Fibroblast of mammary gland (primary cell): Measurements from ENCODE around the gene OLIG3.

Experiments
- DNase-seq: peaks from one replicate; pipeline ENCODE4 v3.0.0-alpha.2; 2010; ENCODE audit warnings: low read depth
- H3K4me3 ChIP-seq: 2 replicates; pipeline ENCODE4 v1.5.1; 2011; ENCODE audit warnings: low read depth, mild to moderate bottlenecking, low read length, moderate library complexity; ENCODE audit not compliant: control insufficient read depth
- TF ChIP-seq, protein P1 (sequence below): conservative IDR thresholded peaks from 2 replicates; pipeline ENCODE4 v1.5.1; 2011; ENCODE audit warnings: low read depth, low read length, inconsistent platforms; ENCODE audit not compliant: control insufficient read depth, insufficient read depth

Gene OLIG3

GRCh38 chr6:137471986-137472385 lies 22.2 kb downstream of the OLIG3 start:
- no peak overlapping the region for H3K4me3 ChIP-seq
- DNase-seq, result no peak
- TF ChIP-seq, protein P1, sequence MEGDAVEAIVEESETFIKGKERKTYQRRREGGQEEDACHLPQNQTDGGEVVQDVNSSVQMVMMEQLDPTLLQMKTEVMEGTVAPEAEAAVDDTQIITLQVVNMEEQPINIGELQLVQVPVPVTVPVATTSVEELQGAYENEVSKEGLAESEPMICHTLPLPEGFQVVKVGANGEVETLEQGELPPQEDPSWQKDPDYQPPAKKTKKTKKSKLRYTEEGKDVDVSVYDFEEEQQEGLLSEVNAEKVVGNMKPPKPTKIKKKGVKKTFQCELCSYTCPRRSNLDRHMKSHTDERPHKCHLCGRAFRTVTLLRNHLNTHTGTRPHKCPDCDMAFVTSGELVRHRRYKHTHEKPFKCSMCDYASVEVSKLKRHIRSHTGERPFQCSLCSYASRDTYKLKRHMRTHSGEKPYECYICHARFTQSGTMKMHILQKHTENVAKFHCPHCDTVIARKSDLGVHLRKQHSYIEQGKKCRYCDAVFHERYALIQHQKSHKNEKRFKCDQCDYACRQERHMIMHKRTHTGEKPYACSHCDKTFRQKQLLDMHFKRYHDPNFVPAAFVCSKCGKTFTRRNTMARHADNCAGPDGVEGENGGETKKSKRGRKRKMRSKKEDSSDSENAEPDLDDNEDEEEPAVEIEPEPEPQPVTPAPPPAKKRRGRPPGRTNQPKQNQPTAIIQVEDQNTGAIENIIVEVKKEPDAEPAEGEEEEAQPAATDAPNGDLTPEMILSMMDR, result no peak

DNA sequence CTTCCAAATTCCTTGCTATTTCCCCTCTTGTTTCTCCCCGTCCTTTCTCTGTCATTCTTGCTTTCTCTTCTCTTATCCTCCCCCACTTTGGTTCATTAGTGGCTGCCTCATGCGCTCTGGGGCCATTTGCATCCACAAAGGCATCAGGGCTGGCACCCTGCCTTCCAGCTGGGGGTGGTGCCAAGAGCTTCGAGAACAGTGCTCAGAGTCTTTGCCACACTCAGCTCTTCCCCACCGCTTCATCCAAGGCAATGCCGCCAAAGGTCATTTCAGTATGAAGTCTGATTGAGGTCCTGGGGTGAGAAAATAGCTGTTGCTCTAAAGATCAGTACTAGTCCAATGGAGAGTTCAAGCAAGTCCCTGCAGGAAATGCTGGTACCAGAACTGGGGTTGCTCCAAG lies 22.7 kb downstream of the OLIG3 start:
- no peak for DNase-seq
- TF ChIP-seq, protein P1, result no peak
- no peak overlapping the region for H3K4me3 ChIP-seq

DNA sequence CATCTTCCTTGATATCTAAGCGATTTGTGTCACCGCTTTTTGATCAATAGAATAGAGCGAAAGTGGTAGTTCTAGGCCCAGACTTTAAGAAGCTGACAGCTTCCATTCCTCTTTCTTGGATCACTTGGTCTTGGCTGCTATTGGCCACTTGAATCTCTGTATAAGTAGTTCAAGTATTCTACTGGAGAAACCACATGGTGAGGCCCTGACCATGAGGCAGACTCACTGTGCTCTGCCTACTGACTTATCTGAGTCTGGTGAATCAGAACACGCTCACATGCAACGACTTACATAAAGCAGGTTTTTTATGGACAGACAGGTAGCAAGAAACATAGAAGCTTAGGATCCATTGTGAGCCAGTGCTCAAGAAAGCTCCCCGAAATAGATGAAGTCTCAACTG lies 27.0 kb downstream of the OLIG3 start:
- H3K4me3 ChIP-seq, result no peak overlapping the region
- TF ChIP-seq, protein P1, result no peak
- no peak for DNase-seq

GRCh38 chr6:137465378-137466009 lies 28.7 kb downstream of the OLIG3 start:
- H3K4me3 ChIP-seq, result no peak overlapping the region
- TF ChIP-seq, protein P1, result no peak
- no peak for DNase-seq

- TF ChIP-seq, protein P1, result no peak
- H3K4me3 ChIP-seq, result no peak overlapping the region
- DNase-seq, result peak; percentile 80
Measured at GRCh38 chr6:137452333-137452894, 41.8 kb downstream of the OLIG3 start.

GRCh38 chr6:137443901-137444300 lies 50.3 kb downstream of the OLIG3 start:
- H3K4me3 ChIP-seq, result no peak overlapping the region
- TF ChIP-seq, protein P1, result no peak

More at GRCh38 chr6:137443901-137444300, 50.3 kb downstream of the OLIG3 start:
- DNase-seq, result no peak
